HG02973 (cell line): ENCODE data around the gene WASF3.
"Not testable (repeated sequence)": the region's sequence is repeated elsewhere in the genome, so short reads cannot be mapped to it uniquely, and the experiment has no call there.

Experiments
- ATAC-seq: cut with Tn5 transposase; IDR thresholded peaks from one replicate; pipeline ENCODE4 v1.9.1; 2021; ENCODE audit warnings: moderate library complexity; ENCODE audit not compliant: unreplicated experiment

The WASF3 gene

GRCh38 chr13:26623125-26623524, 65.6 kb downstream of the WASF3 start:
- ATAC-seq, result no peak

- ATAC-seq, result no peak
These were observed 67.1 kb downstream of the WASF3 start for GRCh38 chr13:26624572-26624971.

- ATAC-seq, result no peak
These were observed 68.8 kb downstream of the WASF3 start for GRCh38 chr13:26626271-26626670.

- ATAC-seq, result no peak
These were observed 71.2 kb downstream of the WASF3 start for GRCh38 chr13:26628706-26629105.

GRCh38 chr13:26629260-26629825, 71.9 kb downstream of the WASF3 start:
- ATAC-seq, result no peak

GRCh38 chr13:26635634-26636033, 78.2 kb downstream of the WASF3 start:
- not testable (repeated sequence) for ATAC-seq

GRCh38 chr13:26636073-26636472, 78.6 kb downstream of the WASF3 start:
- ATAC-seq, result not testable (repeated sequence)

- ATAC-seq, result no peak
These were observed 89.1 kb downstream of the WASF3 start for GRCh38 chr13:26646603-26647002.

GRCh38 chr13:26651234-26651633, 93.8 kb downstream of the WASF3 start:
- no peak for ATAC-seq

GRCh38 chr13:26653310-26653709, 95.8 kb downstream of the WASF3 start:
- ATAC-seq, result no peak

GRCh38 chr13:26653842-26654241, 96.4 kb downstream of the WASF3 start:
- no peak for ATAC-seq

GRCh38 chr13:26656919-26657318, 99.4 kb downstream of the WASF3 start:
- ATAC-seq, result no peak

- no peak for ATAC-seq
These were observed 101.2 kb downstream of the WASF3 start for GRCh38 chr13:26658448-26659385.

- ATAC-seq, result no peak
These were observed 102.7 kb downstream of the WASF3 start for GRCh38 chr13:26660185-26660584.

- ATAC-seq, result no peak
These were observed 103.3 kb downstream of the WASF3 start for GRCh38 chr13:26660766-26661165.

- ATAC-seq, result no peak
These were observed 106.3 kb downstream of the WASF3 start for GRCh38 chr13:26663791-26664190.

GRCh38 chr13:26664286-26664685, 106.8 kb downstream of the WASF3 start:
- no peak for ATAC-seq

GRCh38 chr13:26664876-26665275, 107.4 kb downstream of the WASF3 start:
- ATAC-seq, result no peak

- no peak for ATAC-seq
These were observed 111.1 kb downstream of the WASF3 start for GRCh38 chr13:26668357-26669146.

GRCh38 chr13:26673890-26674289, 116.4 kb downstream of the WASF3 start:
- no peak for ATAC-seq

GRCh38 chr13:26677156-26677555, 119.7 kb downstream of the WASF3 start:
- no peak for ATAC-seq

- ATAC-seq, result no peak
These were observed 120.8 kb downstream of the WASF3 start for GRCh38 chr13:26678330-26678729.
